PC-3 (cell line): ENCODE measurements around the gene NMUR1. TPM values are rescaled to one million over a fixed set of nuclear protein-coding genes. Genes with fewer than 3 reads are reported as not detected.

ENCODE experiments used
- ATAC-seq: fragments of 200-7000 bp; cut with Tn5 transposase; 2 replicates; pipeline ENCODE4 v1.9.1; 2020; ENCODE audit warnings: mild to moderate bottlenecking, moderate library complexity
- BruUV-seq: library from RNA; stranded (reverse); fragments of 400-500 nt; replicated peaks from 2 replicates; lab custom pipeline; 2021; lab: Mats Ljungman, UMichigan
- CTCF ChIA-PET: fragments of 300-600 bp; sonication (Branson Sonifier 250); formaldehyde crosslinking; loops from one replicate; lab custom pipeline; 2022; ENCODE audit warnings: antibody characterized with exemption; lab: Charles Lee
- POLR2A ChIA-PET: fragments of 300-600 bp; sonication (Branson Sonifier 250); formaldehyde crosslinking; loops from one replicate; lab custom pipeline; 2022; ENCODE audit warnings: antibody characterized with exemption; ENCODE audit not compliant: unreplicated experiment; lab: Charles Lee
- DNase-seq: peaks from one replicate; pipeline ENCODE4 v3.0.0-alpha.2; 2015
- H2AFZ ChIP-seq: fragments of 300-600 bp; sonication (generic); 2 replicates; pipeline ENCODE4 v1.6.0; 2016; ENCODE audit warnings: antibody characterized with exemption, low read length
- H3F3A ChIP-seq: fragments of 300-600 bp; sonication (generic); one replicate; pipeline ENCODE4 v1.6.0; 2017; ENCODE audit warnings: antibody characterized with exemption, low read length, control low read depth, mild to moderate bottlenecking; ENCODE audit not compliant: unreplicated experiment
- H3K27ac ChIP-seq: fragments of 300-600 bp; sonication (generic); 2 replicates; pipeline ENCODE4 v1.5.1; 2016; ENCODE audit warnings: mild to moderate bottlenecking, low read length
- H3K27me3 ChIP-seq: fragments of 300-600 bp; sonication (generic); 2 replicates; pipeline ENCODE4 v1.6.1; 2016; ENCODE audit warnings: low read length, mixed read lengths
- H3K36me3 ChIP-seq: fragments of 300-600 bp; sonication (generic); 2 replicates; pipeline ENCODE4 v1.6.1; 2016; ENCODE audit warnings: low read depth, mixed run types, low read length, mixed read lengths
- H3K4me1 ChIP-seq: fragments of 300-600 bp; sonication (generic); 2 replicates; pipeline ENCODE4 v1.5.1; 2016; ENCODE audit warnings: low read length; ENCODE audit not compliant: insufficient read depth
- H3K4me2 ChIP-seq: fragments of 300-600 bp; sonication (generic); 2 replicates; pipeline ENCODE4 v1.6.0; 2016; ENCODE audit warnings: low read length
- H3K4me3 ChIP-seq: fragments of 300-600 bp; sonication (generic); 2 replicates; pipeline ENCODE4 v1.5.1; 2016; ENCODE audit warnings: mild to moderate bottlenecking, low read length, mixed read lengths
- H3K79me2 ChIP-seq: fragments of 300-600 bp; sonication (generic); 2 replicates; pipeline ENCODE4 v1.6.1; 2017; ENCODE audit warnings: low read length, mixed read lengths
- H3K9ac ChIP-seq: fragments of 300-600 bp; sonication (generic); 2 replicates; pipeline ENCODE4 v1.6.0; 2016; ENCODE audit warnings: mild to moderate bottlenecking, low read length
- H3K9me2 ChIP-seq: fragments of 300-600 bp; sonication (generic); replicated peaks from 2 replicates; pipeline ENCODE4 v1.6.1; 2016; ENCODE audit warnings: mixed run types, low read length, mixed read lengths
- H3K9me3 ChIP-seq: fragments of 300-600 bp; sonication (generic); 2 replicates; pipeline ENCODE4 v1.6.1; 2016; ENCODE audit warnings: low read length, mixed read lengths
- H4K20me1 ChIP-seq: fragments of 300-600 bp; sonication (generic); 2 replicates; pipeline ENCODE4 v1.6.1; 2016; ENCODE audit warnings: low read length, mixed read lengths
- CTCF ChIP-seq: fragments of 300-600 bp; sonication (generic); conservative IDR thresholded peaks from 2 replicates; pipeline ENCODE4 v1.5.1; 2017; ENCODE audit warnings: antibody characterized with exemption, low read depth, mild to moderate bottlenecking, low read length
- EZH2 ChIP-seq: fragments of 300-600 bp; sonication (generic); IDR thresholded peaks from one replicate; pipeline ENCODE4 v1.6.1; 2017; ENCODE audit warnings: antibody characterized with exemption, mild to moderate bottlenecking, low read length; ENCODE audit not compliant: unreplicated experiment
- EZH2phosphoT487 ChIP-seq: fragments of 300-600 bp; sonication (generic); IDR thresholded peaks from 2 replicates; pipeline ENCODE4 v1.6.1; 2018; ENCODE audit warnings: mild to moderate bottlenecking, antibody characterized with exemption, low read length, borderline replicate concordance
- intact Hi-C: fragments of 100-400 bp; cut with micrococcal nuclease; formaldehyde crosslinking; loops from 2 replicates; pipeline ENCODE4 v1.9.0; 2023
- total RNA-seq: library from RNA; depleted of rRNA; stranded (reverse); fragments of >200 nt; gene quantifications from 2 replicates; pipeline ENCODE4 v1.2.3, GENCODE V29; 2014

Gene NMUR1
- total RNA-seq, 1 experiment from 2014 or later, result not detected

GRCh38 chr2:231568785-231569435 lies 38.7 kb upstream of the NMUR1 start:
- intact Hi-C loops, result no loop called here
- Histone ChIP-seq H3K9me3 (no peaks in the 10 kb centered on the region), H3F3A (no peaks in the 10 kb centered on the region), H3K9ac (no peak overlapping the region), H3K27ac (no peak overlapping the region), H3K4me1 (no peaks in the 10 kb centered on the region), H3K79me2 (no peaks in the 10 kb centered on the region), H3K4me3 (no peak overlapping the region), H3K4me2 (no peak overlapping the region), H3K9me2 (no peaks in the 10 kb centered on the region), H3K36me3 (no peaks in the 10 kb centered on the region), H2AFZ (no peak overlapping the region), H3K27me3 (no peaks in the 10 kb centered on the region), H4K20me1 (no peaks in the 10 kb centered on the region)
- POLR2A ChIA-PET, result no interaction called here
- no peak for TF ChIP-seq CTCF
- TF ChIP-seq EZH2phosphoT487, result no peak
- no peak for TF ChIP-seq EZH2
- ATAC-seq (no peak), DNase-seq (no peak)
- BruUV-seq, result no TSS peak
- CTCF ChIA-PET, result no interaction called here

- Histone ChIP-seq H2AFZ (no peak overlapping the region), H3K4me1 (no peaks in the 10 kb centered on the region), H3K9me2 (no peaks in the 10 kb centered on the region), H3K27ac (no peak overlapping the region), H3K4me3 (no peak overlapping the region), H3K79me2 (no peaks in the 10 kb centered on the region), H3K4me2 (no peak overlapping the region), H3K9ac (no peak overlapping the region), H3K27me3 (no peaks in the 10 kb centered on the region), H3K9me3 (no peaks in the 10 kb centered on the region), H3K36me3 (no peaks in the 10 kb centered on the region), H4K20me1 (no peaks in the 10 kb centered on the region), H3F3A (no peaks in the 10 kb centered on the region)
- no peak for TF ChIP-seq EZH2
- no peak for TF ChIP-seq CTCF
- no peak for TF ChIP-seq EZH2phosphoT487
- ATAC-seq, result no peak
- ChIA-PET POLR2A (no interaction called here), CTCF (no interaction called here)
- intact Hi-C loops, result no loop called here
- no peak for DNase-seq
- BruUV-seq, result no TSS peak
Measured at GRCh38 chr2:231568098-231568784, 38.0 kb upstream of the NMUR1 start.

- Histone ChIP-seq H3F3A (no peaks in the 10 kb centered on the region), H3K27me3 (no peaks in the 10 kb centered on the region), H3K4me2 (no peak overlapping the region), H4K20me1 (no peaks in the 10 kb centered on the region), H3K27ac (no peak overlapping the region), H3K36me3 (no peaks in the 10 kb centered on the region), H3K79me2 (no peaks in the 10 kb centered on the region), H2AFZ (no peak overlapping the region), H3K9me3 (no peaks in the 10 kb centered on the region), H3K9ac (no peak overlapping the region), H3K4me3 (no peak overlapping the region), H3K4me1 (no peaks in the 10 kb centered on the region), H3K9me2 (no peaks in the 10 kb centered on the region)
- ChIA-PET POLR2A (no interaction called here), CTCF (no interaction called here)
- BruUV-seq, result no TSS peak
- ATAC-seq (no peak), DNase-seq (no peak)
- TF ChIP-seq CTCF (no peak), EZH2 (no peak), EZH2phosphoT487 (no peak)
- intact Hi-C loops, result no loop called here
Measured at GRCh38 chr2:231567159-231567558, 36.9 kb upstream of the NMUR1 start.
